ENCODE results near the gene PTPRD. TPM values are rescaled to one million over a fixed set of nuclear protein-coding genes. Genes with fewer than 3 reads are reported as not detected.

PTPRD gene
- total and polyA plus RNA-seq, 2 of the 4 experiments (the other 2 are of a cell fraction): 0.07 to 0.18 TPM

- Histone ChIP-seq H3K79me1 (ENCODE audit: low read depth in 1 of 2, low read length in 2 of 2) (no peaks in the 10 kb centered on the region), H3K27ac (ENCODE audit: insufficient read depth, low read length) (no peak overlapping the region), H2AFZ (replicated peaks; ENCODE audit: low read length, poor library complexity) (no peak overlapping the region), H3K36me3 (ENCODE audit: control insufficient read depth, insufficient read depth, low read length) (no peaks in the 10 kb centered on the region), H4K8ac (ENCODE audit: low read depth in 2 of 2, low read length in 2 of 2) (no peak overlapping the region), H3K4me3 (ENCODE audit: insufficient read depth, low read depth, low read length) (no peak overlapping the region), H3K18ac (ENCODE audit: low read depth, low read length) (no peak overlapping the region), H3K27me3 (ENCODE audit: control insufficient read depth, insufficient read depth, low read length) (no peaks in the 10 kb centered on the region), H3K4me1 (ENCODE audit: control insufficient read depth, insufficient read depth, low read length) (no peaks in the 10 kb centered on the region), H3K9me3 (ENCODE audit: control insufficient read depth, insufficient read depth, low read length) (no peaks in the 10 kb centered on the region), H3K4me2 (ENCODE audit: low read depth, low read length) (no peak overlapping the region), H2AK9ac (replicated peaks; ENCODE audit: low read depth, low read length, poor library complexity) (no peak overlapping the region), H2BK5ac (ENCODE audit: low read depth, low read length, poor library complexity, severe bottlenecking) (no peak overlapping the region), H3K14ac (replicated peaks; ENCODE audit: low read depth, low read length) (no peak overlapping the region), H3K56ac (ENCODE audit: extremely low read depth, insufficient read depth, low read length) (no peak overlapping the region), H2BK20ac (ENCODE audit: low read depth, low read length) (no peak overlapping the region), H2BK120ac (ENCODE audit: low read depth, low read length) (no peak overlapping the region), H4K20me1 (ENCODE audit: insufficient read depth, low read length) (no peaks in the 10 kb centered on the region), H4K91ac (ENCODE audit: insufficient read depth, low read depth, low read length) (no peak overlapping the region), H3K23ac (ENCODE audit: low read depth, low read length) (no peak overlapping the region), H3K4ac (ENCODE audit: low read depth, low read length) (no peak overlapping the region), H2AK5ac (ENCODE audit: low read depth, low read length) (no peak overlapping the region), H2BK15ac (ENCODE audit: low read depth, low read length) (no peak overlapping the region), H3K9ac (ENCODE audit: low read depth, low read length) (no peak overlapping the region), H4K5ac (ENCODE audit: low read depth, low read length) (no peak overlapping the region), H3K9me1 (ENCODE audit: insufficient read depth, low read length) (no peaks in the 10 kb centered on the region)
- dilution Hi-C loops (cut with HindIII; ENCODE audit: low sequenced_read_pairs, unreplicated experiment): no loop called here
- in situ Hi-C loops (cut with MboI; ENCODE audit: low sequenced_read_pairs): no loop called here
- no CpG with 5 or more reads among the region's 3 CpGs for WGBS, 2 experiments (ENCODE audit: extremely low coverage in 2 of 2, insufficient read length in 1 of 2)
- intact Hi-C loops (cut with micrococcal nuclease): no loop called here
- DNase-seq (no peak), ATAC-seq (ENCODE audit: low read depth) (no peak)
- POLR2A ChIA-PET (ENCODE audit: unreplicated experiment): no interaction called here
- no TSS peak for BruUV-seq (replicated peaks)
- no peak for TF ChIP-seq CHD1 (IDR thresholded peaks at IDR 0.05; ENCODE audit: low read depth, low read length)
- TF ChIP-seq RAD21 (IDR thresholded peaks at IDR 0.05; ENCODE audit: low read length): no peak
- TF ChIP-seq, protein P1, sequence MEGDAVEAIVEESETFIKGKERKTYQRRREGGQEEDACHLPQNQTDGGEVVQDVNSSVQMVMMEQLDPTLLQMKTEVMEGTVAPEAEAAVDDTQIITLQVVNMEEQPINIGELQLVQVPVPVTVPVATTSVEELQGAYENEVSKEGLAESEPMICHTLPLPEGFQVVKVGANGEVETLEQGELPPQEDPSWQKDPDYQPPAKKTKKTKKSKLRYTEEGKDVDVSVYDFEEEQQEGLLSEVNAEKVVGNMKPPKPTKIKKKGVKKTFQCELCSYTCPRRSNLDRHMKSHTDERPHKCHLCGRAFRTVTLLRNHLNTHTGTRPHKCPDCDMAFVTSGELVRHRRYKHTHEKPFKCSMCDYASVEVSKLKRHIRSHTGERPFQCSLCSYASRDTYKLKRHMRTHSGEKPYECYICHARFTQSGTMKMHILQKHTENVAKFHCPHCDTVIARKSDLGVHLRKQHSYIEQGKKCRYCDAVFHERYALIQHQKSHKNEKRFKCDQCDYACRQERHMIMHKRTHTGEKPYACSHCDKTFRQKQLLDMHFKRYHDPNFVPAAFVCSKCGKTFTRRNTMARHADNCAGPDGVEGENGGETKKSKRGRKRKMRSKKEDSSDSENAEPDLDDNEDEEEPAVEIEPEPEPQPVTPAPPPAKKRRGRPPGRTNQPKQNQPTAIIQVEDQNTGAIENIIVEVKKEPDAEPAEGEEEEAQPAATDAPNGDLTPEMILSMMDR (conservative IDR thresholded peaks at IDR 0.05; ENCODE audit: low read depth, low read length): no peak
- no peak for TF ChIP-seq RCOR1 (IDR thresholded peaks at IDR 0.05; ENCODE audit: insufficient replicate concordance, low read length)
- no peak for TF ChIP-seq MAFK (IDR thresholded peaks at IDR 0.05; ENCODE audit: low read depth, low read length)
- TF ChIP-seq BHLHE40 (IDR thresholded peaks at IDR 0.05; ENCODE audit: low read depth, low read length): no peak
- no peak for TF ChIP-seq FOS (IDR thresholded peaks at IDR 0.05; ENCODE audit: low read depth, low read length)
- CTCF ChIA-PET: no interaction called here
These were observed 2042.0 kb downstream of the PTPRD start for GRCh38 chr9:8570776-8571175.
